Left ventricle myocardium inferior (tissue), 1 donor: ENCODE results near the gene CUL9. TPM values are rescaled to one million over a fixed set of nuclear protein-coding genes. Genes with fewer than 3 reads are reported as not detected.

ENCODE experiments used
- DNase-seq: peaks from one replicate; pipeline ENCODE4 v3.0.0-alpha.2; 2020
- H3K27ac ChIP-seq: fragments of 200-600 bp; replicated peaks from 2 replicates; pipeline ENCODE4 v1.8.0; 2021
- H3K27me3 ChIP-seq: fragments of 200-600 bp; 2 replicates; pipeline ENCODE4 v1.8.0; 2021; ENCODE audit warnings: low read depth
- H3K36me3 ChIP-seq: fragments of 200-600 bp; 2 replicates; pipeline ENCODE4 v1.8.0; 2021
- H3K4me1 ChIP-seq: fragments of 200-600 bp; 2 replicates; pipeline ENCODE4 v1.8.0; 2021
- H3K4me3 ChIP-seq: fragments of 200-600 bp; 2 replicates; pipeline ENCODE4 v1.8.0; 2021; ENCODE audit warnings: mild to moderate bottlenecking, moderate library complexity
- H3K9me3 ChIP-seq: fragments of 200-600 bp; replicated peaks from 2 replicates; pipeline ENCODE4 v1.8.0; 2021
- CTCF ChIP-seq: fragments of 200-600 bp; IDR thresholded peaks from 2 replicates; pipeline ENCODE4 v1.8.0; 2021; ENCODE audit warnings: antibody characterized with exemption, mild to moderate bottlenecking, borderline replicate concordance
- intact Hi-C: fragments of 100-400 bp; cut with micrococcal nuclease; formaldehyde crosslinking; loops from one replicate; pipeline ENCODE4 v1.11.0; 2022
- total RNA-seq: library from RNA; stranded (reverse); fragmentation: NEBNext Ultra II Directional; extraction: Animal tissue kit (Norgen Biotek cat#: 25700); gene quantifications from one replicate; pipeline ENCODE4 v1.2.1, GENCODE V29; 2021
- donor health status: DM: no; HTN: yes; CAD: no; lungs with severe emphysema.

The CUL9 gene
- total RNA-seq, 1 donor from 2014 or later, result 14.7 TPM

- Histone ChIP-seq H3K27me3 (no peaks in the 10 kb centered on the region), H3K27ac (peak overlapping the region; percentile 71), H3K4me1 (peaks cover 26% of the 10 kb centered on the region), H3K4me3 (no peak overlapping the region), H3K36me3 (no peaks in the 10 kb centered on the region), H3K9me3 (no peaks in the 10 kb centered on the region)
- intact Hi-C loops, result loop anchor here (10.0 kb wide), 1 partner anchor 239 kb away; no protein-coding TSS in a partner anchor
- TF ChIP-seq CTCF, result peak; percentile 97
- peak; percentile 87 for DNase-seq
Observed at GRCh38 chr6:43143235-43144128, 38.5 kb upstream of the CUL9 start.

- DNase-seq, result no peak
- intact Hi-C loops, result loop anchor here (10.0 kb wide), 1 partner anchor 240 kb away; no protein-coding TSS in a partner anchor
- Histone ChIP-seq H3K4me3 (no peak overlapping the region), H3K27me3 (no peaks in the 10 kb centered on the region), H3K27ac (no peak overlapping the region), H3K9me3 (no peaks in the 10 kb centered on the region), H3K36me3 (no peaks in the 10 kb centered on the region), H3K4me1 (peaks cover 26% of the 10 kb centered on the region)
- no peak for TF ChIP-seq CTCF
Observed at GRCh38 chr6:43144879-43145278, 37.1 kb upstream of the CUL9 start.

GRCh38 chr6:43146261-43146660 is 35.7 kb upstream of the CUL9 start:
- Histone ChIP-seq H3K27me3 (no peaks in the 10 kb centered on the region), H3K4me3 (no peak overlapping the region), H3K4me1 (peaks cover 26% of the 10 kb centered on the region), H3K36me3 (no peaks in the 10 kb centered on the region), H3K27ac (no peak overlapping the region), H3K9me3 (no peaks in the 10 kb centered on the region)
- intact Hi-C loops, result loop anchor here (10.0 kb wide), 1 partner anchor 241 kb away; no protein-coding TSS in a partner anchor
- no peak for TF ChIP-seq CTCF
- no peak for DNase-seq

- Histone ChIP-seq H3K36me3 (no peaks in the 10 kb centered on the region), H3K27ac (peak overlapping the region; percentile 6), H3K9me3 (no peaks in the 10 kb centered on the region), H3K4me1 (peaks cover 26% of the 10 kb centered on the region), H3K4me3 (no peak overlapping the region), H3K27me3 (no peaks in the 10 kb centered on the region)
- intact Hi-C loops, result loop anchor here (10.0 kb wide), 1 partner anchor 242 kb away; no protein-coding TSS in a partner anchor
- DNase-seq, result no peak
- no peak for TF ChIP-seq CTCF
Observed at GRCh38 chr6:43146709-43147688, 35.0 kb upstream of the CUL9 start.
